ENCODE measurements around the gene RTKN2. TPM values are rescaled to one million over a fixed set of nuclear protein-coding genes. Genes with fewer than 3 reads are reported as not detected.

RTKN2 gene
- total RNA-seq, 4 donors from 2014 or later, result 1.3 to 5.8 (median 1.7) TPM

DNA sequence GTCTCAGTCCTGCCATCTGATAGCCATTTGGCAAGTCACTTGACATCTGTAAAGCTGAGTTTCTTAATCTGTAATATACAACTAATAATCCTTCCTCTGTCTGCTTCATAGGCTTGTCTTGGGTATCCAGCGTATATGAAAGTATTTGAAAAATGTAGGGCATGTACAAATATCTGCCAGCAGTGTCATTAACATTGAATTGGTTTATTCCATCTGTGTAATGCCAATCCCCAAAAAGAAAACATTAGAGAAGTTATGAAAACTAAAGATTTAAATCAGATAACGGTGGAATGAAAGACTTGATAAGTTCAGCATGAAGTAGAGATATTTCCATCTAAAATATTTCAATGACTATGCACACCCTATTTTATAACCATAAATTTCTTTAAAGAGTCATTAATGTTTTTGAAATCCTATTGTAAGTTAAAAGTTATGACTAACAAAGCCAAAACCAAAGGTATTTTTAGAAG, 9.8 kb upstream of the RTKN2 start:
- Histone ChIP-seq H3K36me3 (no peaks in the 10 kb centered on the region), H3K4me1 (no peaks in the 10 kb centered on the region), H3K27ac (no peak overlapping the region), H3K9me3 (no peaks in the 10 kb centered on the region), H3K4me3 (no peak overlapping the region), H3K27me3 (no peaks in the 10 kb centered on the region)
- TF ChIP-seq, protein P1, sequence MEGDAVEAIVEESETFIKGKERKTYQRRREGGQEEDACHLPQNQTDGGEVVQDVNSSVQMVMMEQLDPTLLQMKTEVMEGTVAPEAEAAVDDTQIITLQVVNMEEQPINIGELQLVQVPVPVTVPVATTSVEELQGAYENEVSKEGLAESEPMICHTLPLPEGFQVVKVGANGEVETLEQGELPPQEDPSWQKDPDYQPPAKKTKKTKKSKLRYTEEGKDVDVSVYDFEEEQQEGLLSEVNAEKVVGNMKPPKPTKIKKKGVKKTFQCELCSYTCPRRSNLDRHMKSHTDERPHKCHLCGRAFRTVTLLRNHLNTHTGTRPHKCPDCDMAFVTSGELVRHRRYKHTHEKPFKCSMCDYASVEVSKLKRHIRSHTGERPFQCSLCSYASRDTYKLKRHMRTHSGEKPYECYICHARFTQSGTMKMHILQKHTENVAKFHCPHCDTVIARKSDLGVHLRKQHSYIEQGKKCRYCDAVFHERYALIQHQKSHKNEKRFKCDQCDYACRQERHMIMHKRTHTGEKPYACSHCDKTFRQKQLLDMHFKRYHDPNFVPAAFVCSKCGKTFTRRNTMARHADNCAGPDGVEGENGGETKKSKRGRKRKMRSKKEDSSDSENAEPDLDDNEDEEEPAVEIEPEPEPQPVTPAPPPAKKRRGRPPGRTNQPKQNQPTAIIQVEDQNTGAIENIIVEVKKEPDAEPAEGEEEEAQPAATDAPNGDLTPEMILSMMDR (IDR thresholded peaks at IDR 0.05), result no peak
- TF ChIP-seq POLR2A (IDR thresholded peaks at IDR 0.05), result no peak
- DNase-seq, result no peak

DNA sequence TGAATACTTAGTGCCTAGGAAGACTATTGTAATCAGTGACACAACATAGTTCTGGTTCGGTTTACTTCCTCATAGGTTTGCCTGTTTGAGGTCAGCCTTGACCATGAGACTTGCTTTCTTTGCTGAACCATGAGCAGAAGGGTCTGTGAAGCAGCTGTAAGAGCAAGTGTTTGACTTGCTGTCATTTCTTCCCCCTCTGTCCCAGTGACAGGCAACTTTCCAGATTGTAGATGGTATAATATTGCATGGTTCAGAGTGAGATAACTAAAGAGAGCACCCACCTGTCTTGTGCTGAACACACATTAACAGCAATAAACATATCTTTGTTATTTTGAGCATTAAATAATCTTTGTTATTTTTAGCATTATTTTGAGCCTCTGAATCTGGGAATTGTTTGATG, 9.3 kb upstream of the RTKN2 start:
- no peak overlapping the region for H3K27ac ChIP-seq
- TF ChIP-seq, protein P1 (IDR thresholded peaks at IDR 0.05), result no peak
- TF ChIP-seq POLR2A (IDR thresholded peaks at IDR 0.05), result no peak

DNA sequence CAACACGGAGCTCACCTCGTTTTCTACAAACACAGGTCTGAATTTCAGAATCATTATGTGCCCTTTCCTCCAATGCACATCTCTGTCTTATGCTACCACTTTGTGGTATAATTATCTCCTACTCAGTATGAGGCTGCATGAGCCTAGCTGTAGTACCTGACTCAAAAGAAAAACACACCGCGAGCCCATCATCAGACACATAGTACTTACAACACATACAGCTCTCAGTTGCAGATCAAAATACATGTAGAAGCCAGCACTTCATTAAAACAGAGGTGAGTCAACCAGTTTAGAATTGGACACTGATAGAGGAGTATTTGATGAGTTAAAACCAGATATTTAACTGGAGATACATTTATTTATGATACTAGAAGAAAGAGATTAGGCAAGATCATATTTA, 1.4 kb upstream of the RTKN2 start:
- DNase-seq, result no peak
- TF ChIP-seq, protein P1 (IDR thresholded peaks at IDR 0.05), result no peak
- no peak for TF ChIP-seq POLR2A (IDR thresholded peaks at IDR 0.05)
- Histone ChIP-seq H3K36me3 (no peaks in the 10 kb centered on the region), H3K4me3 (no peak overlapping the region), H3K27me3 (no peaks in the 10 kb centered on the region), H3K4me1 (peaks cover 0 to 12% (median 2%) of the 10 kb centered on the region in 4 donors), H3K27ac (no peak overlapping the region), H3K9me3 (no peaks in the 10 kb centered on the region)

More for the DNA sequence above, 9.3 kb upstream of the RTKN2 start:
- Histone ChIP-seq H3K4me3 (no peak overlapping the region), H3K36me3 (no peaks in the 10 kb centered on the region), H3K9me3 (no peaks in the 10 kb centered on the region), H3K27me3 (no peaks in the 10 kb centered on the region), H3K4me1 (no peaks in the 10 kb centered on the region)
- no peak for DNase-seq

DNA sequence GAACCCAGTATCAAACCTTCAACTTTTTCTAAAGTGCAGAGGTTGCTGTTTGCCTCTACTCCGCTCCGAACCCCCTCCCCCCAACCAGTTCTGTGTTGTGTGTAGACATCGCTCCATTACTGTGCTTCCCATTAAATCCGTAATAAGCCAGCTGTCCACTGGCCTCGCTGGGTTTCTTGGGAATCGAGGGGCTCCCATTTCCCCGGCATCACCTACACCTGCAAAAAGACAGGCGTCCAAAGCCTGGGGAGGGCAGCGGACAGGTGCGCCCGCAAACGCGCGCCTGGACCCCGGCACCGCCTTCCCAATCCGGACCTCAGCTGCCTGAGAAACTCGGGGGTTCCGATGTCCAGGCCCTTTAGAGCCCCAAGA, 631 bp downstream of the RTKN2 start:
- Histone ChIP-seq H3K4me1 (peaks cover 0 to 12% (median 2%) of the 10 kb centered on the region in 4 donors), H3K27me3 (no peaks in the 10 kb centered on the region), H3K9me3 (no peaks in the 10 kb centered on the region), H3K4me3 (peak overlapping the region; percentile 64 to 80 (median 74)), H3K36me3 (no peaks in the 10 kb centered on the region), H3K27ac (peak overlapping the region in 1 of 4 donors; percentile 51)
- no peak for DNase-seq
- TF ChIP-seq, protein P1 (IDR thresholded peaks at IDR 0.05), result no peak
- no peak for TF ChIP-seq POLR2A (IDR thresholded peaks at IDR 0.05)

DNA sequence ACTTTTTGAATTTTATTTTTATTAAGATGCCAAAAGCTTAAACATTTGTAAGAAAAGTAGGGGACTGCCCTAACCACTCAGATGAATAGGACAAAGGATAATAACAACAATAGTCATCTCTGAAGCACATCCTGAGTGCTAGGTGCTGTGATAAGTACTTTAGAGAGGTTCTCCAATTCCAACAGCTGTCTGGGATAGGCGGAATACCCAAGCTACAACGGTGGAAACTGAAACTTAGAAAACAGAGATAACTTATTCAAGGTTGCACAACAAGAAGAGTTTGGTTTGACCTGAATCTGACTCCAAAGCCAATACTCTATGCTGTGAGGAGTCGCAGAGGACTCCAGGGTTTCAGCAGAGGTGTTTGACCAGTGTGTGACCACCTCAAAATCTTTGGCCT, 2.0 kb downstream of the RTKN2 start:
- Histone ChIP-seq H3K27me3 (no peaks in the 10 kb centered on the region), H3K4me1 (peaks cover 0 to 12% (median 2%) of the 10 kb centered on the region in 4 donors), H3K9me3 (no peaks in the 10 kb centered on the region), H3K36me3 (no peaks in the 10 kb centered on the region), H3K4me3 (no peak overlapping the region), H3K27ac (no peak overlapping the region)
- DNase-seq, result no peak
- TF ChIP-seq, protein P1 (IDR thresholded peaks at IDR 0.05), result no peak
- TF ChIP-seq POLR2A (IDR thresholded peaks at IDR 0.05), result no peak

DNA sequence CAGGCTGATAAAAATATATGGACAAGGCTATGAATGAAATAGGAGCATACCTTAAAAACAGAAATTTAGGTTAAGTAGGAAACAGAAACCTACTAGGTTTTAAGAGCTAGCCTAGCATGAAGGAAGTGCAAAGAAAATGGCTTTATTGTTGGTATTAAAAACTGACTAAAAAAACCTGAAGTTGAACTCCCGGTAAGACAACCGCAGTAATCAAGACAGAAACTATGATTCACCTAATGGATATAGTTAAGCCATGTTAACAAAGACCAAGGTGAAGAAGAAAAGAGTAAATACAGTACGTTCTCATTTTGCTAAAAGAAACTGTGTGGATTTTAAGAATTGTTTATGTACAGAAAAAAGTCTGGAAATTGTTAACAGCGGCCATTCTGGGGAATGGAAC, 2.5 kb downstream of the RTKN2 start:
- Histone ChIP-seq H3K9me3 (no peaks in the 10 kb centered on the region), H3K27me3 (no peaks in the 10 kb centered on the region), H3K4me3 (no peak overlapping the region), H3K4me1 (peaks cover 0 to 12% (median 2%) of the 10 kb centered on the region in 4 donors), H3K27ac (no peak overlapping the region), H3K36me3 (no peaks in the 10 kb centered on the region)
- DNase-seq, result no peak
- TF ChIP-seq, protein P1 (IDR thresholded peaks at IDR 0.05), result no peak
- TF ChIP-seq POLR2A (IDR thresholded peaks at IDR 0.05), result no peak

Data from Peyer's patch (tissue), 4 donors.